ENCODE measurements around the gene PPP2R1B. TPM values are rescaled to one million over a fixed set of nuclear protein-coding genes. Genes with fewer than 3 reads are reported as not detected.
A peak's percentile ranks its signal among the peaks of the same experiment; 100 is the strongest.
"Not testable (repeated sequence)": the region's sequence is repeated elsewhere in the genome, so short reads cannot be mapped to it uniquely, and the experiment has no call there.

The PPP2R1B gene
- total RNA-seq, 1 donor from 2014 or later = 46.1 TPM

GRCh38 chr11:111718859-111719258 lies 47.3 kb downstream of the PPP2R1B start:
- DNase-seq (ENCODE audit: low read depth) = no peak
- no peak for TF ChIP-seq CTCF (conservative IDR thresholded peaks at IDR 0.05; ENCODE audit: low read depth, low read length)
- no peak overlapping the region for H3K4me3 ChIP-seq (ENCODE audit: low read depth, low read length)

GRCh38 chr11:111718436-111718835 lies 47.8 kb downstream of the PPP2R1B start:
- peak; percentile 59 for DNase-seq (ENCODE audit: low read depth)
- no peak overlapping the region for H3K4me3 ChIP-seq (ENCODE audit: low read depth, low read length)
- no peak for TF ChIP-seq CTCF (conservative IDR thresholded peaks at IDR 0.05; ENCODE audit: low read depth, low read length)

GRCh38 chr11:111717660-111718059 lies 48.5 kb downstream of the PPP2R1B start:
- H3K4me3 ChIP-seq (ENCODE audit: low read depth, low read length); DNase-seq (ENCODE audit: low read depth): not testable (repeated sequence)

GRCh38 chr11:111715142-111715816 lies 50.9 kb downstream of the PPP2R1B start:
- no peak for TF ChIP-seq CTCF (conservative IDR thresholded peaks at IDR 0.05; ENCODE audit: low read depth, low read length)
- H3K4me3 ChIP-seq (ENCODE audit: low read depth, low read length) = no peak overlapping the region
- no peak for DNase-seq (ENCODE audit: low read depth)

GRCh38 chr11:111714522-111714921 lies 51.7 kb downstream of the PPP2R1B start:
- no peak for DNase-seq (ENCODE audit: low read depth)
- no peak overlapping the region for H3K4me3 ChIP-seq (ENCODE audit: low read depth, low read length)
- no peak for TF ChIP-seq CTCF (conservative IDR thresholded peaks at IDR 0.05; ENCODE audit: low read depth, low read length)

GRCh38 chr11:111707691-111708067 lies 58.5 kb downstream of the PPP2R1B start:
- TF ChIP-seq CTCF (conservative IDR thresholded peaks at IDR 0.05; ENCODE audit: low read depth, low read length) = no peak
- H3K4me3 ChIP-seq (ENCODE audit: low read depth, low read length) = no peak overlapping the region
- no peak for DNase-seq (ENCODE audit: low read depth)

GRCh38 chr11:111707039-111707690 lies 59.0 kb downstream of the PPP2R1B start:
- TF ChIP-seq CTCF (conservative IDR thresholded peaks at IDR 0.05; ENCODE audit: low read depth, low read length) = no peak
- H3K4me3 ChIP-seq (ENCODE audit: low read depth, low read length) = no peak overlapping the region
- no peak for DNase-seq (ENCODE audit: low read depth)

Data from epithelial cell of proximal tubule (primary cell).